Common myeloid progenitor, CD34-positive (primary cell): Measurements from ENCODE around the gene SERPINH1.
A peak's percentile ranks its signal among the peaks of the same experiment; 100 is the strongest.

Experiments
- CTCF ChIA-PET: fragments of 350-600 bp; sonication (Branson Sonifier 250); formaldehyde crosslinking; loops from one replicate; lab custom pipeline; 2021; ENCODE audit warnings: antibody characterized with exemption; lab: Charles Lee
- POLR2A ChIA-PET: fragments of 350-600 bp; sonication (Branson Sonifier 250); formaldehyde crosslinking; loops from one replicate; lab custom pipeline; 2021; ENCODE audit warnings: antibody characterized with exemption; lab: Charles Lee
- DNase-seq, 3 donors: peaks; one replicate each; pipeline versions ENCODE4 v3.0.0 to v3.0.0-alpha.2; 2013
- H3K27ac ChIP-seq, 2 experiments: 1 replicate in 1 of 2; 2 replicates in 1 of 2; pipeline ENCODE4 v1.7.0; 2013; ENCODE audit warnings: inconsistent platforms in 2 of 2, low read length in 2 of 2, mild to moderate bottlenecking in 2 of 2, low read depth in 1 of 2, moderate library complexity in 1 of 2; ENCODE audit not compliant: severe bottlenecking in 2 of 2, insufficient read depth in 1 of 2, poor library complexity in 1 of 2
- H3K27me3 ChIP-seq, 5 experiments: replicated peaks in 2 of 5; 1 replicate in 3 of 5; 2 replicates in 2 of 5; pipeline versions ENCODE4 v1.6.1 to v1.7.0; 2013; ENCODE audit warnings: low read length in 4 of 5, mild to moderate bottlenecking in 2 of 5, moderate library complexity in 2 of 5, inconsistent platforms in 1 of 5; ENCODE audit not compliant: insufficient read depth in 5 of 5, control insufficient read depth in 4 of 5
- H3K36me3 ChIP-seq, 4 experiments: 1 replicate in 2 of 4; 2 replicates in 2 of 4; pipeline versions ENCODE4 v1.6.1 to v1.7.0; 2013; ENCODE audit warnings: low read length in 3 of 4, control low read depth in 1 of 4, mild to moderate bottlenecking in 1 of 4; ENCODE audit not compliant: control insufficient read depth in 4 of 4, insufficient read depth in 4 of 4
- H3K4me1 ChIP-seq, 4 experiments: 1 replicate in 3 of 4; 2 replicates in 1 of 4; pipeline versions ENCODE4 v1.6.1 to v1.7.1; 2013; ENCODE audit warnings: low read length in 3 of 4, mild to moderate bottlenecking in 3 of 4, control low read depth in 1 of 4, inconsistent platforms in 1 of 4, moderate library complexity in 1 of 4; ENCODE audit not compliant: control insufficient read depth in 4 of 4, insufficient read depth in 4 of 4; ENCODE audit errors: control extremely low read depth in 1 of 4
- H3K4me3 ChIP-seq, 7 experiments: 1 replicate in 4 of 7; 2 replicates in 3 of 7; pipeline versions ENCODE4 v1.5.1 to v1.7.0; 2013; ENCODE audit warnings: mild to moderate bottlenecking in 7 of 7, low read length in 6 of 7, moderate library complexity in 6 of 7, inconsistent platforms in 2 of 7, low read depth in 2 of 7, control low read depth in 1 of 7; ENCODE audit not compliant: insufficient read depth in 4 of 7, control insufficient read depth in 1 of 7; ENCODE audit errors: extremely low read depth in 1 of 7
- H3K9me3 ChIP-seq, 5 experiments: 1 replicate in 4 of 5; 2 replicates in 1 of 5; pipeline versions ENCODE4 v1.6.1 to v1.7.1; 2013; ENCODE audit warnings: low read length in 4 of 5, mild to moderate bottlenecking in 2 of 5, inconsistent platforms in 1 of 5, low read depth in 1 of 5, moderate library complexity in 1 of 5; ENCODE audit not compliant: control insufficient read depth in 4 of 5, insufficient read depth in 2 of 5; ENCODE audit errors: control extremely low read depth in 1 of 5
- WGBS: methylation state at CpG from one replicate; pipeline ENCODE4 v1.1.5; 2013; ENCODE audit not compliant: insufficient coverage; 5-methylcytosine and 5-hydroxymethylcytosine counted together

SERPINH1 gene

GRCh38 chr11:75601494-75601893 is 39.4 kb downstream of the SERPINH1 start:
- 92% methylated on average over 7 of the region's 7 CpGs for WGBS
- POLR2A ChIA-PET, result no interaction called here

GRCh38 chr11:75602951-75603350 is 40.9 kb downstream of the SERPINH1 start:
- 79% methylated on average over 7 of the region's 8 CpGs for WGBS
- POLR2A ChIA-PET, result no interaction called here
- no peak for DNase-seq
- Histone ChIP-seq H3K36me3 (no peaks in the 10 kb centered on the region), H3K27ac (no peak overlapping the region), H3K4me1 (no peaks in the 10 kb centered on the region), H3K27me3 (peaks cover 0 to 8% (median 5%) of the 10 kb centered on the region in 5 experiments), H3K9me3 (no peaks in the 10 kb centered on the region), H3K4me3 (no peak overlapping the region)
- CTCF ChIA-PET, result interaction anchor here (1.0 kb wide), 1 partner anchor 12 kb away, joined by 3 read pairs; no protein-coding TSS in a partner anchor

More at GRCh38 chr11:75601494-75601893, 39.4 kb downstream of the SERPINH1 start:
- H3K4me3 ChIP-seq, result no peak overlapping the region
- no peak overlapping the region for H3K27ac ChIP-seq
- no peaks in the 10 kb centered on the region for H3K36me3 ChIP-seq
- DNase-seq, result no peak
- CTCF ChIA-PET, result interaction anchor here (1.1 to 1.8 kb wide), 2 partner anchors 10 to 201 kb away, joined by 4 read pairs; no protein-coding TSS in a partner anchor
- no peaks in the 10 kb centered on the region for H3K9me3 ChIP-seq
- H3K27me3 ChIP-seq, result peaks cover 0 to 5% (median 3%) of the 10 kb centered on the region in 5 experiments
- H3K4me1 ChIP-seq, result no peaks in the 10 kb centered on the region

GRCh38 chr11:75603791-75604736 is 42.0 kb downstream of the SERPINH1 start:
- Histone ChIP-seq H3K4me1 (no peaks in the 10 kb centered on the region), H3K4me3 (no peak overlapping the region), H3K9me3 (no peaks in the 10 kb centered on the region), H3K27me3 (peaks cover 0 to 8% (median 5%) of the 10 kb centered on the region in 5 experiments), H3K36me3 (no peaks in the 10 kb centered on the region), H3K27ac (no peak overlapping the region)
- DNase-seq, result peak; percentile 6 to 45 (median 33)
- WGBS, result 82% methylated on average over 10 of the region's 16 CpGs
- ChIA-PET CTCF (no interaction called here), POLR2A (no interaction called here)

- Histone ChIP-seq H3K4me3 (no peak overlapping the region), H3K36me3 (no peaks in the 10 kb centered on the region), H3K9me3 (no peaks in the 10 kb centered on the region), H3K27me3 (peaks cover 0 to 10% (median 5%) of the 10 kb centered on the region in 5 experiments), H3K27ac (no peak overlapping the region), H3K4me1 (no peaks in the 10 kb centered on the region)
- CTCF ChIA-PET, result interaction anchor here (1.0 kb wide), 1 partner anchor 263 kb away, joined by 3 read pairs; no protein-coding TSS in a partner anchor
- POLR2A ChIA-PET, result no interaction called here
- WGBS, result 96% methylated on average over 7 of the region's 8 CpGs
- no peak for DNase-seq
Observed at GRCh38 chr11:75606099-75606498, 44.0 kb downstream of the SERPINH1 start.

GRCh38 chr11:75611823-75612222 is 49.8 kb downstream of the SERPINH1 start:
- no peak for DNase-seq
- POLR2A ChIA-PET, result interaction anchor here (0.6 kb wide), 1 partner anchor 82 kb away, joined by 3 read pairs; no protein-coding TSS in a partner anchor
- CTCF ChIA-PET, result interaction anchor here (0.9 kb wide), 1 partner anchor 65 kb away, joined by 3 read pairs; no protein-coding TSS in a partner anchor

GRCh38 chr11:75615751-75616150 is 53.7 kb downstream of the SERPINH1 start:
- H3K27ac ChIP-seq, result no peak overlapping the region
- peaks cover 0 to 12% (median 3%) of the 10 kb centered on the region in 5 experiments for H3K9me3 ChIP-seq
- no peaks in the 10 kb centered on the region for H3K4me1 ChIP-seq
- ChIA-PET CTCF (interaction anchor here (3.2 kb wide), 1 partner anchor 17 kb away, joined by 16 read pairs; no protein-coding TSS in a partner anchor), POLR2A (no interaction called here)
- no CpG with 5 or more reads among the region's 7 CpGs for WGBS
- DNase-seq, result no peak
- H3K27me3 ChIP-seq, result no peaks in the 10 kb centered on the region
- H3K4me3 ChIP-seq, result no peak overlapping the region
- no peaks in the 10 kb centered on the region for H3K36me3 ChIP-seq

More at GRCh38 chr11:75611823-75612222, 49.8 kb downstream of the SERPINH1 start:
- Histone ChIP-seq H3K4me3 (no peak overlapping the region), H3K9me3 (no peaks in the 10 kb centered on the region), H3K27ac (no peak overlapping the region), H3K36me3 (no peaks in the 10 kb centered on the region), H3K4me1 (no peaks in the 10 kb centered on the region), H3K27me3 (peaks cover 0 to 7% (median 0%) of the 10 kb centered on the region in 5 experiments)
- WGBS, result 96% methylated on average over 3 of the region's 3 CpGs

- CTCF ChIA-PET, result no interaction called here
Observed at GRCh38 chr11:75616281-75616680, 54.2 kb downstream of the SERPINH1 start.

More at GRCh38 chr11:75616281-75616680, 54.2 kb downstream of the SERPINH1 start:
- Histone ChIP-seq H3K27ac (no peak overlapping the region), H3K4me3 (no peak overlapping the region), H3K27me3 (no peaks in the 10 kb centered on the region), H3K4me1 (no peaks in the 10 kb centered on the region), H3K36me3 (no peaks in the 10 kb centered on the region), H3K9me3 (peaks cover 0 to 12% (median 3%) of the 10 kb centered on the region in 5 experiments)
- POLR2A ChIA-PET, result no interaction called here
- 94% methylated on average over 4 of the region's 5 CpGs for WGBS
- DNase-seq, result no peak
